ENCODE data around the gene SPECC1L. TPM values are rescaled to one million over a fixed set of nuclear protein-coding genes. Genes with fewer than 3 reads are reported as not detected.
"Not testable (repeated sequence)": the region's sequence is repeated elsewhere in the genome, so short reads cannot be mapped to it uniquely, and the experiment has no call there.

The SPECC1L gene
- total RNA-seq, 1 donor from 2014 or later = 25.0 TPM

DNA sequence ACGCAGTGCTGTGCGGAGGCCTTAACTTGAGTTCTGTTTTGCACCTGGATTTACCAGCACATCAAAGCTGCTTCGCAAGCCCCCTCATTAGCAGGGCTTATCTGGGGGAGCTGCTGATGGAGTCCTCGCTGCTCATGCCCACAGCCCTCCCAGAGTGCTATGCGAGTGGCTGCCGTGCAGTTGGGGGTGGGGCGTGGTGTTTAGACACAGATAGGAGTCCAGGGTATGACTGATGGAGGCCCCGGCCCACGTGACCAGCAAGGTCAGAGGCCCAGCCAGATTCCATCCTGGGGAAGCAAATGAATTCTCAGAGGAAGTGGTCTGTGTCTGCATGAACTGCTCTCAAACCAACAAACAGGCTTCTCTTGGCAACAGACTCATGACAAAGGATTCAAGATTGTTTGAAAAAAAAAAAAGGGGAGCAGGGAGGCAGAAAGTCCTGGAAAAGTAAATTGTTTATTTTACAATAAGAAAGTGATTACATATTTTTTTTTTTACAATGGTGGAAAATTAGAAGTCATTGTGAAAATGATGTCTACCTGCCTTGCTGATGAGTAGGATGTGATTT is 6.2 kb upstream of the SPECC1L start:
- not testable (repeated sequence) for H3K4me3 ChIP-seq (ENCODE audit: low read depth, low read length); H3K36me3 ChIP-seq (ENCODE audit: control insufficient read depth, insufficient read depth, low read length); H3K27me3 ChIP-seq (ENCODE audit: control insufficient read depth, insufficient read depth, low read length); DNase-seq (ENCODE audit: low read depth); FAIRE-seq

DNA sequence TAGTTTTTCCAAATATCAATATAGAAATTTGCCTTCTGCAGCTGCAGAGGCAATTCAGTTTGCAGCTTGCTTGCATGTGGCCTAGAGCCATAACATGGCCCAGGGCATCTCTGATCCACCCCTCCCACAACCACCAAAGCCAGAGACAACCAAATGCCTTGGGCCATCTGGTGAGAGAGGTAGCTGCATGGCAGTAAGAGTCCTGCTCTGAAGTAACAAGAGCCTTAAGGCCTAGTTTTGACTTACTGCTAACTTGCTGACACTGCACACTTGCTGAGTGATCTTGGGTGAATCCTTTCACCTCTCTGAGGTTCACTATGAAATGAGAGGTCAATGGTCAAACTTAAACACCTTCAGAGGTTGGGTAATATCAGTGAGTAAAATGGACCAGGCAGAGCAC is 4.9 kb upstream of the SPECC1L start:
- DNase-seq (ENCODE audit: low read depth) = no peak
- H3K4me3 ChIP-seq (ENCODE audit: low read depth, low read length) = no peak overlapping the region
- FAIRE-seq = no peak
- no peaks in the 10 kb centered on the region for H3K36me3 ChIP-seq (ENCODE audit: control insufficient read depth, insufficient read depth, low read length)
- no peaks in the 10 kb centered on the region for H3K27me3 ChIP-seq (ENCODE audit: control insufficient read depth, insufficient read depth, low read length)
- TF ChIP-seq, protein P1, sequence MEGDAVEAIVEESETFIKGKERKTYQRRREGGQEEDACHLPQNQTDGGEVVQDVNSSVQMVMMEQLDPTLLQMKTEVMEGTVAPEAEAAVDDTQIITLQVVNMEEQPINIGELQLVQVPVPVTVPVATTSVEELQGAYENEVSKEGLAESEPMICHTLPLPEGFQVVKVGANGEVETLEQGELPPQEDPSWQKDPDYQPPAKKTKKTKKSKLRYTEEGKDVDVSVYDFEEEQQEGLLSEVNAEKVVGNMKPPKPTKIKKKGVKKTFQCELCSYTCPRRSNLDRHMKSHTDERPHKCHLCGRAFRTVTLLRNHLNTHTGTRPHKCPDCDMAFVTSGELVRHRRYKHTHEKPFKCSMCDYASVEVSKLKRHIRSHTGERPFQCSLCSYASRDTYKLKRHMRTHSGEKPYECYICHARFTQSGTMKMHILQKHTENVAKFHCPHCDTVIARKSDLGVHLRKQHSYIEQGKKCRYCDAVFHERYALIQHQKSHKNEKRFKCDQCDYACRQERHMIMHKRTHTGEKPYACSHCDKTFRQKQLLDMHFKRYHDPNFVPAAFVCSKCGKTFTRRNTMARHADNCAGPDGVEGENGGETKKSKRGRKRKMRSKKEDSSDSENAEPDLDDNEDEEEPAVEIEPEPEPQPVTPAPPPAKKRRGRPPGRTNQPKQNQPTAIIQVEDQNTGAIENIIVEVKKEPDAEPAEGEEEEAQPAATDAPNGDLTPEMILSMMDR (IDR thresholded peaks at IDR 0.05; ENCODE audit: insufficient read depth, low read length, severe bottlenecking) = no peak

DNA sequence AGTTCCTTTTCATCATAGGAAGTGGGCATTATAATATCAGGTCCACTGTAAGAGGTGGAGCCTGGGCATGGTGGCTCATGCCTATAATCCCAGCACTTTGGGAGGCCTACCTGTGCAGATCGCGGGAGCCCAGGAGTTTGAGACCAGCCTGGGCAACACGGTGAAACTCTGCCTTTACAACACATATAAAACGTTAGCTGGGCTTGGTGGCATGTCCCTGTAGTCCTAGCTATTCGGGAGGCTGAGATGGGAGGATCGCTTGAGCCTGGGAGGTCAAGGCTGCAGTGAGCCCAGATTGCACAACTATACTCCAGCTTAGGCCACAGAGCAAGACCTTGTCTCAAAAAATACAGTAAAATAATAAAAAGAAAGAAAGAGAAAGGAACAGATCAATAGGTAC is 4.1 kb upstream of the SPECC1L start:
- not testable (repeated sequence) for DNase-seq (ENCODE audit: low read depth); H3K4me3 ChIP-seq (ENCODE audit: low read depth, low read length); H3K27me3 ChIP-seq (ENCODE audit: control insufficient read depth, insufficient read depth, low read length); H3K36me3 ChIP-seq (ENCODE audit: control insufficient read depth, insufficient read depth, low read length); FAIRE-seq

DNA sequence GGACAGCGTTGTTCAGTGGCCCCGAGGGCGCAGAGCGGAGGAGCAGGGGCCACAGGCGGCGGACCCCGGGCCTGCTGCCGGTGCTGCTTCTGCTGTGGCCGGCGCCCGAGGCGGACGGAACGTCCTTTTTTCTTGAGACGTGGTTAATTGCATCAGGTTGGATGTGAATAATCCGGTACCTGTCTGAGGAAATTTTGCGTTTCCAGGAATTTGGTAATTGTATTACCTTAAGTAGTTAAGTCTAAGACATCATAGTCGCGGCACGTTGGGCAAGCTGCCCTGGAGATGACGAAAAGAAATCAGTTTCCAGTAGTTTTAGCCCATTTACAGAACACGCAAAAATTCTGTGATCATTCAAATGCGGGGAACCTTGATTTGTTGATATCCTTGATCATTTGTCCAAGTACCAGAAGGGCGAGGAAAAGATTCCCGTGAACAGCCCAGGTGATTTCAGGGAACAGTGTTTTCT is 789 bp downstream of the SPECC1L start:
- TF ChIP-seq, protein P1 (IDR thresholded peaks at IDR 0.05; ENCODE audit: insufficient read depth, low read length, severe bottlenecking) = no peak
- H3K27me3 ChIP-seq (ENCODE audit: control insufficient read depth, insufficient read depth, low read length) = no peaks in the 10 kb centered on the region
- H3K36me3 ChIP-seq (ENCODE audit: control insufficient read depth, insufficient read depth, low read length) = no peaks in the 10 kb centered on the region
- FAIRE-seq (no peak), DNase-seq (ENCODE audit: low read depth) (peak; percentile 35)
- peak overlapping the region; percentile 100 for H3K4me3 ChIP-seq (ENCODE audit: low read depth, low read length)

DNA sequence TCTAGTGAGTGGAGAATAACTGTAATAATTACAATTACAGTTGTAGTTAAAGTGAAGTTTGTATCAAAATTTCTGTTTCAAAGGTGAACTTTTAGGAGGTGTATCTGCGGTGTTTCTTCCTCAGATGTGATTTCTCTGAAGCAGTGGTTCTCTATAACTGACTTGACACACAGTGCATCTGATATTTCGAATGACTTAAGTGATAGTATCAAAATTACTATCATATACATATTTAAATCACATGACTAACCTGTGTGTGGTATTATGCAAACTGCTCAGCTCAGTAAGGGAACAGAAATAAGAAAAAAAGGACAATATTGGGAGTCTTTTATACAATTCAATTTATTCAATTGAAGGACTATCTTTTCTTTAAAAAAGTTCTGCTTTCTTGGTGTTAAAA is 2.4 kb downstream of the SPECC1L start:
- H3K27me3 ChIP-seq (ENCODE audit: control insufficient read depth, insufficient read depth, low read length); H3K4me3 ChIP-seq (ENCODE audit: low read depth, low read length); DNase-seq (ENCODE audit: low read depth); FAIRE-seq; H3K36me3 ChIP-seq (ENCODE audit: control insufficient read depth, insufficient read depth, low read length): not testable (repeated sequence)

DNA sequence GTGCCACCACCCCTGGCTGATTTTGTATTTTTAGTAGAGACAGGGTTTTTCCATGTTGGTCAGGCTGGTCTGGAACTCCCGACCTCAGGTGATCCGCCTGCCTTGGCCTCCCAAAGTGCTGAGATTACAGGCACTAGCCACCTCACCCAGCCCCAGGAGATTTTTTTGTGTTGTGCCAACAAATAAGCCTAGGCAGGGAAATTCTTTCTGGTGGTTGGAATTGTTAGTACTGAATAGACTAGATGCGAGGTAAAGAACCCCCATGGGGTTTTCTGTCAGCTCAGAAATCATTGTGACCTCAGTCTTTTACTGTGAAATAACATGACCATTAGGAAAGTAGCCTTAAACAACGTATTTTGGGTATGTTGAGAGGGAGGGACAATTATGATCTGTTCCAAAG is 3.3 kb downstream of the SPECC1L start:
- not testable (repeated sequence) for H3K36me3 ChIP-seq (ENCODE audit: control insufficient read depth, insufficient read depth, low read length); H3K4me3 ChIP-seq (ENCODE audit: low read depth, low read length); H3K27me3 ChIP-seq (ENCODE audit: control insufficient read depth, insufficient read depth, low read length); FAIRE-seq; DNase-seq (ENCODE audit: low read depth)

DNA sequence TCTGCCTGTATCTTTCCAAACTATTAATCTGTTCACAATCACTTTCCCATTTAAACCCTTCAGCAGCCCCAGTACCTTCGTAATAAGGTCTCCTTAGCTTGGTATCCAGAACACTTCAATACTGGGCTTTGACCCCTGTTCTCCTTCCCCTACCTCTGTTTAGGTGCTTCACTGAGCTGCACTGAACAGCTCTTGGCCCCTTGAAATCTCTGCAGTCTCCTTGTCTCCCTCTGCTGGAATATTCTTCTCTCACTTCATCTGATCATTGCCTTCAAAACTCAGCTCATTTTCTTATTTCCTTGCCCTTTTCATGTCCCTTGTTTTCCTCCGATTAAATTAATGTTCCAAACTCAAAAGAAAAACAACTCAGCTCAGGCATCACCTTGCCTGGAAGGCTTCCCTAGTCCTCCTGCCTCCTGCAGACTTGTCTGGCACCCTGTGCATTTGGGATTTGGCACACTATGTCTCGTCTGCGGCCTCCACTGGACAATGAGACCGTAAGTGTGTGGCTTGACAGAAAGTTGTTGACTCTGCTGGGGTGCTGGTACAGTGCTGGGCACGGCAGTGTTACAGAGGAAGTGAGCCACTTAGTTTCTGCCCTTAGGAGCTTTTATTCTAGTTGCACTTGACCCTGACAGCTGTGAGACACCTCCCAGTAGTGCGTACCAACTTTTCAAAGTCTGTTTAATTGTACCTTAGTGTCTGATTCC is 4.2 kb downstream of the SPECC1L start:
- not testable (repeated sequence) for H3K36me3 ChIP-seq (ENCODE audit: control insufficient read depth, insufficient read depth, low read length); H3K4me3 ChIP-seq (ENCODE audit: low read depth, low read length); FAIRE-seq; H3K27me3 ChIP-seq (ENCODE audit: control insufficient read depth, insufficient read depth, low read length)
- peak; percentile 11 for DNase-seq (ENCODE audit: low read depth)

DNA sequence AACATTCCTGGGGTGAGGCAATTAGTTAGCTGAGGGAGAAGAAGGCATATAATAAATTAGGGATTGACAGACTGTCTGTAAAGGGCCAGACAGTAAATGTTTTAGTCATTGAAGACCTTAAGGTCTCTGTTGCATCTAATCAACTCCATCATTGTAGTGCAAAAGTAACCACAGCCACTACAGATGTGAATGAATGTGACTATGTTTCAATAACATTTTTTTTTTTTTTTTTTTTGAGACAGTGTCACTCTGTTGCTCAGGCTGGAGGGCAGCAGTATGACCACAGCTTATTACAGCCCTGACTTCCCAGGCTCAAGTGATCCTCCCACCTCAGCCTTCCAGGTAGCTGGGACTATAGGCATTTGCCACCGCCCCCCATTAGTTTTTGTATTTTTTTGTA is 9.7 kb downstream of the SPECC1L start:
- not testable (repeated sequence) for FAIRE-seq

DNA sequence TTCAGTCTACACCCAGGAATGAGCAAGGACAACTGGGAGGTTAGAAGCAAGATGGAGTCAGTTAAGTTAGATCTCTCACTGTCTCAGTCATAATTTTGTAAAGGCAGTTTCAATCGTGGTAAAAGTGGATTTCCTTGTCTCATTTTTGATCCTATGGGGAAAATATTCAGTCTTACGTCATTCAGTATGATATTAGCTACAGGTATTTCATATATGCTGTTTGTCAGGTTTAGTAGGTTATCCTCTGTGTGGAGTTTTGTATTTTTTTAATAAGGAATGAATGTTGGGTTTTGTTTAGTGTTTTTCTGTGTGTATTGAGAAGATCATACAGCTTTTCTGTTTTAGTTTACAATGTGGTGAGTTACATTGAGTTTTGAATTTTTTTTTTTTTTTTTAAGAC is 11.8 kb downstream of the SPECC1L start:
- DNase-seq (ENCODE audit: low read depth) (peak; percentile 76), FAIRE-seq (no peak)
- no peak overlapping the region for H3K4me3 ChIP-seq (ENCODE audit: low read depth, low read length)
- TF ChIP-seq, protein P1 (IDR thresholded peaks at IDR 0.05; ENCODE audit: insufficient read depth, low read length, severe bottlenecking) = no peak
- H3K27me3 ChIP-seq (ENCODE audit: control insufficient read depth, insufficient read depth, low read length) = no peaks in the 10 kb centered on the region
- H3K36me3 ChIP-seq (ENCODE audit: control insufficient read depth, insufficient read depth, low read length) = peaks cover 1% of the 10 kb centered on the region

More for the DNA sequence above, 9.7 kb downstream of the SPECC1L start:
- DNase-seq (ENCODE audit: low read depth); H3K36me3 ChIP-seq (ENCODE audit: control insufficient read depth, insufficient read depth, low read length); H3K4me3 ChIP-seq (ENCODE audit: low read depth, low read length); H3K27me3 ChIP-seq (ENCODE audit: control insufficient read depth, insufficient read depth, low read length): not testable (repeated sequence)

Data from bronchial epithelial cell (primary cell).